ENCODE measurements around the gene ABTB2.

DNA sequence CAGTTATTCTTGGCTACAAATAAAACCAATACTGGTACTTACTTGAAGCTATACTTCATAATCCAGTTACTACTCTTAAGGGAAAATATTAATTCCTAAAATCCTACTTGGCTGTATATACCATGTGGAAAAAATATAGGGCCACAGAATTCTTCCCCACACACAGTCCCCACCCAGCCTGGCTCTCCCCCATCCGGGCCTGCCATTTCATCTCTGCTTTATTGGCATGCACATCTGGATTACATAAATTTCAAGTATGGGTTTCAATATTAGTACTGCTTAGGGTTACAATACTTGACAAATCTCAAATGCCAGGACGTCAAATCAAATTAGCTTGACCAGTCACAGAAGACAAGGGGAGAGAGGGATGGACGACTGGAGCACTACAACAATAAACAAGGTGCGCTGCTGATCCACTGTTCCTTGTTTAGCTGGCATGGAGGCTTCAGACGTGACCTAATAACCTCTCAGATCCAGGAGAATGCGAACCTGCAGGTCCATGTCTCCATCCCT lies 81.4 kb downstream of the ABTB2 start:
- TF ChIP-seq ZC3H11A (IDR thresholded peaks at IDR 0.05) = no peak
- TF ChIP-seq CEBPB (IDR thresholded peaks at IDR 0.05) = no peak
- TF ChIP-seq, protein P1, sequence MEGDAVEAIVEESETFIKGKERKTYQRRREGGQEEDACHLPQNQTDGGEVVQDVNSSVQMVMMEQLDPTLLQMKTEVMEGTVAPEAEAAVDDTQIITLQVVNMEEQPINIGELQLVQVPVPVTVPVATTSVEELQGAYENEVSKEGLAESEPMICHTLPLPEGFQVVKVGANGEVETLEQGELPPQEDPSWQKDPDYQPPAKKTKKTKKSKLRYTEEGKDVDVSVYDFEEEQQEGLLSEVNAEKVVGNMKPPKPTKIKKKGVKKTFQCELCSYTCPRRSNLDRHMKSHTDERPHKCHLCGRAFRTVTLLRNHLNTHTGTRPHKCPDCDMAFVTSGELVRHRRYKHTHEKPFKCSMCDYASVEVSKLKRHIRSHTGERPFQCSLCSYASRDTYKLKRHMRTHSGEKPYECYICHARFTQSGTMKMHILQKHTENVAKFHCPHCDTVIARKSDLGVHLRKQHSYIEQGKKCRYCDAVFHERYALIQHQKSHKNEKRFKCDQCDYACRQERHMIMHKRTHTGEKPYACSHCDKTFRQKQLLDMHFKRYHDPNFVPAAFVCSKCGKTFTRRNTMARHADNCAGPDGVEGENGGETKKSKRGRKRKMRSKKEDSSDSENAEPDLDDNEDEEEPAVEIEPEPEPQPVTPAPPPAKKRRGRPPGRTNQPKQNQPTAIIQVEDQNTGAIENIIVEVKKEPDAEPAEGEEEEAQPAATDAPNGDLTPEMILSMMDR (IDR thresholded peaks at IDR 0.05) = no peak
- no peak for TF ChIP-seq FOSL2 (IDR thresholded peaks at IDR 0.05)
- no peak for TF ChIP-seq FOSL2 (CRISPR knock-in tag; IDR thresholded peaks at IDR 0.05)
- no peak for TF ChIP-seq JUN (IDR thresholded peaks at IDR 0.05)
- TF ChIP-seq SMC3 (IDR thresholded peaks at IDR 0.05) = no peak
- TF ChIP-seq BHLHE40 (IDR thresholded peaks at IDR 0.05; ENCODE audit: low read depth, low read length) = no peak
- TF ChIP-seq, protein P2, sequence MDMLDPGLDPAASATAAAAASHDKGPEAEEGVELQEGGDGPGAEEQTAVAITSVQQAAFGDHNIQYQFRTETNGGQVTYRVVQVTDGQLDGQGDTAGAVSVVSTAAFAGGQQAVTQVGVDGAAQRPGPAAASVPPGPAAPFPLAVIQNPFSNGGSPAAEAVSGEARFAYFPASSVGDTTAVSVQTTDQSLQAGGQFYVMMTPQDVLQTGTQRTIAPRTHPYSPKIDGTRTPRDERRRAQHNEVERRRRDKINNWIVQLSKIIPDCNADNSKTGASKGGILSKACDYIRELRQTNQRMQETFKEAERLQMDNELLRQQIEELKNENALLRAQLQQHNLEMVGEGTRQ (IDR thresholded peaks at IDR 0.05) = no peak

All from A549 (cell line).